Breast epithelium (tissue), 4 donors: ENCODE results near the gene ADGRF4. TPM values are rescaled to one million over a fixed set of nuclear protein-coding genes. Genes with fewer than 3 reads are reported as not detected.
A peak's percentile ranks its signal among the peaks of the same experiment; 100 is the strongest.

Experiments
- DNase-seq, 2 donors: peaks; one replicate each; pipeline ENCODE4 v3.0.0-alpha.2; 2019; ENCODE audit warnings: low spot score in 2 of 2
- H3K27ac ChIP-seq, 2 donors: fragments of 200-600 bp; sonication (generic) in 1 of 2; one replicate each; pipeline ENCODE4 v1.5.1; 2016 to 2019; ENCODE audit warnings: mild to moderate bottlenecking in 1 of 2
- H3K27me3 ChIP-seq, 2 donors: fragments of 200-600 bp; sonication (generic) in 1 of 2; one replicate each; pipeline versions ENCODE4 v1.5.1 to v1.6.0; 2017 to 2019; ENCODE audit warnings: control low read depth in 1 of 2, mild to moderate bottlenecking in 1 of 2
- H3K36me3 ChIP-seq: fragments of 200-600 bp; one replicate; pipeline ENCODE4 v1.5.1; 2019
- H3K4me1 ChIP-seq, 2 donors: fragments of 200-600 bp; sonication (generic); one replicate each; pipeline ENCODE4 v1.5.1; 2016 to 2019; ENCODE audit warnings: control low read depth in 1 of 2
- H3K4me3 ChIP-seq, 3 donors: fragments of 200-600 bp; sonication (generic); 1 replicate in 2 of 3; 2 replicates in 1 of 3; pipeline ENCODE4 v1.5.1; 2016 to 2019; ENCODE audit warnings: mild to moderate bottlenecking in 3 of 3, moderate library complexity in 2 of 3
- H3K9me3 ChIP-seq, 2 donors: fragments of 200-600 bp; sonication (generic) in 1 of 2; one replicate each; pipeline ENCODE4 v1.5.1; 2016 to 2019; ENCODE audit warnings: control low read depth in 1 of 2
- POLR2A ChIP-seq: fragments of 450-650 bp; IDR thresholded peaks from one replicate; pipeline ENCODE4 v1.6.1; 2016; ENCODE audit warnings: antibody characterized with exemption, mild to moderate bottlenecking, moderate library complexity
- POLR2AphosphoS5 ChIP-seq, 3 donors: sonication (generic); formaldehyde crosslinking; IDR thresholded peaks; one replicate each; pipeline ENCODE4 v1.6.1; 2017; ENCODE audit warnings: antibody characterized with exemption in 3 of 3
- intact Hi-C: fragments of 100-400 bp; cut with DNase I; formaldehyde crosslinking; loops from one replicate; pipeline ENCODE4 v1.15.1; 2023; ENCODE audit warnings: low total_unique reads
- total RNA-seq, 3 donors: library from RNA; depleted of rRNA; stranded (reverse); fragments of >200 nt; gene quantifications; one replicate each; pipeline ENCODE4 v1.1.0, GENCODE V29; 2016
- TF ChIP-seq, protein P1 (sequence below), 3 donors: fragments of 450-650 bp; IDR thresholded peaks; one replicate each; pipeline ENCODE4 v1.5.1; 2016 to 2017; ENCODE audit warnings: antibody characterized with exemption in 3 of 3, mild to moderate bottlenecking in 3 of 3, moderate library complexity in 3 of 3

The ADGRF4 gene
- total RNA-seq, 3 donors from 2014 or later = 0.15 to 0.16 TPM; not detected in 1

DNA sequence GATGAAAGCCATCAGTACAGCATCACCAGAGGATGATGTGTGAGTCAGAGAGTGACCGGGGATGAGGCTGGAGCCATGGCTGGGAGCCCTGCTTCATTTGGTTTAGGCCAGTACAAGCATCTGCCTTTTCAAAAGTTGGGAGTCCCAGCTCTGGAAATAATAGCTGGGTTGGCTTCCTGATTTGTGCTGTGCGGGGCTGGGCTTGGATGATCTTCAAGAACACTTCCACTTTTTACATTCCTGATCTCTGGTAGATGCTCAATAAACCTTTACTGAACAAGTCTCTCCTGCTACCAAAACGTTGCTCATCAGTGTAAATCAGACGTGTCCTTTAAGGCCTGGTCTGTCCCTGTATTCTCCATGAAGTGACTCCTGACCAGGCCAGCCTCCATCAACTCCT lies 44.1 kb upstream of the ADGRF4 start:
- Histone ChIP-seq H3K27ac (no peak overlapping the region), H3K9me3 (no peaks in the 10 kb centered on the region), H3K27me3 (no peaks in the 10 kb centered on the region), H3K4me3 (no peak overlapping the region), H3K4me1 (no peaks in the 10 kb centered on the region), H3K36me3 (no peaks in the 10 kb centered on the region)
- DNase-seq = no peak
- TF ChIP-seq, protein P1, sequence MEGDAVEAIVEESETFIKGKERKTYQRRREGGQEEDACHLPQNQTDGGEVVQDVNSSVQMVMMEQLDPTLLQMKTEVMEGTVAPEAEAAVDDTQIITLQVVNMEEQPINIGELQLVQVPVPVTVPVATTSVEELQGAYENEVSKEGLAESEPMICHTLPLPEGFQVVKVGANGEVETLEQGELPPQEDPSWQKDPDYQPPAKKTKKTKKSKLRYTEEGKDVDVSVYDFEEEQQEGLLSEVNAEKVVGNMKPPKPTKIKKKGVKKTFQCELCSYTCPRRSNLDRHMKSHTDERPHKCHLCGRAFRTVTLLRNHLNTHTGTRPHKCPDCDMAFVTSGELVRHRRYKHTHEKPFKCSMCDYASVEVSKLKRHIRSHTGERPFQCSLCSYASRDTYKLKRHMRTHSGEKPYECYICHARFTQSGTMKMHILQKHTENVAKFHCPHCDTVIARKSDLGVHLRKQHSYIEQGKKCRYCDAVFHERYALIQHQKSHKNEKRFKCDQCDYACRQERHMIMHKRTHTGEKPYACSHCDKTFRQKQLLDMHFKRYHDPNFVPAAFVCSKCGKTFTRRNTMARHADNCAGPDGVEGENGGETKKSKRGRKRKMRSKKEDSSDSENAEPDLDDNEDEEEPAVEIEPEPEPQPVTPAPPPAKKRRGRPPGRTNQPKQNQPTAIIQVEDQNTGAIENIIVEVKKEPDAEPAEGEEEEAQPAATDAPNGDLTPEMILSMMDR (IDR thresholded peaks at IDR 0.05) = no peak
- TF ChIP-seq POLR2A (no peak), POLR2AphosphoS5 (IDR thresholded peaks at IDR 0.05) (no peak)
- intact Hi-C loops = no loop called here

DNA sequence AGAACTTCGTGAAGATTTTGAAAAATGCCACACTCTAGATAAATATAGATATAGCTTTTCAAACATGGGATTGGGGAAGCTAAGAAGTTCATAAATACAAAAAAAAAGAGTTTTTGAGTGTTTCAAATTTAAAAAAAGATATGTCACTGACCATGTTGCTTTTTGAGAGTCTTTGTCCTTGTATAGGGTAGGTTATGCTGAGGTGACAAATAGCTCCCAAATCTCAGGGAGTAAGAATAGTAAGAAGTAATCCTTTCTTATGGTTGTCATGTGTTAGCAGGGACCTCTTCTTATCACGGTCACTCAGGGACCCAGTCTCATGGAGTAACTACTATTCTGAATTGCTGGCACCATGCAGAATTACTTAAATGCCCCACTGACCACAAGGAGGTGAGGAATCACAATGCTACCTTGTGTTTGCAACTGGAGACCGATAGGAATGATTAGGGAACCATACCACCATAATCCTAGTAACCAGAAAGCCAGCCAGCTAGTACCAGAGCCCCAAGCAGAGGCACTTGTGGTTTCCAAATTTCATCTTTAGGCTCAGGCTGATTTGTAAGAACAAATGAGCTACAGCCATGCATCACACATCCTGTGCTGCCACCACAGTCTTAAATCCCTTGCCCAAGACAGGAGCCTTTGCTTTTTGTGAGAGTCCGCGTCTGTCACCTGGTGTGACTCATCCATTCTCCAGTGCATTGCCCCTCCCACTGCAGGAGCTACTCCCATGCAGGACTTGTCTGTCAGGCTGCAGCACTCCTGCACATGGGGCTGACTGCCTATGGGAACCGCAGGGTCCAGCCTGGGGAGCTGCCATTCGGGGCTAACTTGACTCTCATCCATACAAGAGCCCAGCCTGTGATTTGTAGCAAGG lies 42.4 kb upstream of the ADGRF4 start:
- no peaks in the 10 kb centered on the region for H3K4me1 ChIP-seq
- H3K9me3 ChIP-seq = no peaks in the 10 kb centered on the region
- no peak for TF ChIP-seq POLR2A
- TF ChIP-seq POLR2AphosphoS5 (IDR thresholded peaks at IDR 0.05) = no peak
- TF ChIP-seq, protein P1 (IDR thresholded peaks at IDR 0.05) = no peak
- intact Hi-C loops = no loop called here
- H3K36me3 ChIP-seq = no peaks in the 10 kb centered on the region
- H3K27ac ChIP-seq = no peak overlapping the region
- no peak overlapping the region for H3K4me3 ChIP-seq
- H3K27me3 ChIP-seq = no peaks in the 10 kb centered on the region
- peak in 1 of 2 donors; percentile 22 for DNase-seq

DNA sequence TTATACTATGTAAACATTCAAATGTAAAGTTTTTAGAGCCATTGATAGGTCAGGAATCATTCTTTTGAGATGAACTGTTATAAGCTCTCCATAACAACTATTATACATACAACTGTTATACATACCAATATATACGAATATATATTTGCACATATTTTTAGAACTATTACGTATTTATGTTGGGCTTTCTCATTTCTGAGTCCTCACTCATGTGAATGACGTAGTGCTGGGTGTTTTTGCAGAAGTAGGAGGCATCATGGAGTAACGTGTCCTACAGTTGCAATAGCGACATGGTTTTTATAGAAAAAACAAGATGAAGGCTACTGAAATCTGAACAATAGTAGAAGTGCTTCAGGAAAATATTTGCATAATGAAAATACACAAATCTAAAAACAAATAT lies 36.4 kb upstream of the ADGRF4 start:
- DNase-seq = no peak
- H3K27me3 ChIP-seq = no peaks in the 10 kb centered on the region
- no peak for TF ChIP-seq POLR2AphosphoS5 (IDR thresholded peaks at IDR 0.05)
- no peak for TF ChIP-seq POLR2A
- TF ChIP-seq, protein P1 (IDR thresholded peaks at IDR 0.05) = no peak
- intact Hi-C loops = no loop called here
- no peak overlapping the region for H3K27ac ChIP-seq
- no peaks in the 10 kb centered on the region for H3K36me3 ChIP-seq
- H3K4me1 ChIP-seq = no peaks in the 10 kb centered on the region
- no peak overlapping the region for H3K4me3 ChIP-seq
- no peaks in the 10 kb centered on the region for H3K9me3 ChIP-seq

DNA sequence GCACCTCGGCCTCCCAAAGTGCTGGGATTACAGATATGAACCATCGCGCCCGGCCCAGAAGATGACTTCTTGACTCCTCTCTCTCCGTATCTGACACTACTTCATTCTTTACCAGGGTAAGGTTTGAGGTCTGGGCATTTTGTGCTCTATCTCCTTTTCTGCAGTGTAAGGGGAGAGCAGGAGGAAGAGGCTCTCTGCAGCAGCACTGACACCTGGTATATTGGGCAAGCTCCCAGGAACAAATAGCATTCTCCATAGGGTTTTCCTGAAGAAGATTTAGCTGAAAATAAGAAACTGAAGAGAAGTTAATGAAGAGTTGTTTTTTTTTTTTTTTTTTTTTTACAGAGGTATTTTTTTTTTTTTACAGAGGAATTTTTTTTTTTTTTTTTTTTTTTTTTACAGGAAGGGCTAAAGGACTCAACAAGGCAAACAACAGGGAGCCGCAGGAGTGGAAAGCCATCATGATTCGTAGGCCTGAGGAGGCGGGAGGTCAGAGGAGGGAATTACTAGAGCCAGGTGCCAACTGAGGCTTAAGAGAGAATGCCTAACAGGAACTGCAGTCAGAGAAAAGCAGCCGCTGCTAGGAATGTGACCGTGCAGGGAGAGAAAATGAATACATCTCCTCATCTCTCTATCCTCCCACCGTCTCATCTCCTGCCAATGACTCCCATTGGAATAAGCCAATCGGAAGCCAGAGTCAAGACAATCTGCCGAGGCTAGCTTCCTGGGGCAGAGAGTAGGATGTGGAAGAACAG lies 34.7 kb upstream of the ADGRF4 start:
- Histone ChIP-seq H3K4me1 (no peaks in the 10 kb centered on the region), H3K9me3 (no peaks in the 10 kb centered on the region), H3K4me3 (no peak overlapping the region), H3K27ac (no peak overlapping the region), H3K36me3 (no peaks in the 10 kb centered on the region), H3K27me3 (no peaks in the 10 kb centered on the region)
- no peak for DNase-seq
- no peak for TF ChIP-seq POLR2A
- TF ChIP-seq POLR2AphosphoS5 (IDR thresholded peaks at IDR 0.05) = no peak
- TF ChIP-seq, protein P1 (IDR thresholded peaks at IDR 0.05) = no peak
- intact Hi-C loops = no loop called here

DNA sequence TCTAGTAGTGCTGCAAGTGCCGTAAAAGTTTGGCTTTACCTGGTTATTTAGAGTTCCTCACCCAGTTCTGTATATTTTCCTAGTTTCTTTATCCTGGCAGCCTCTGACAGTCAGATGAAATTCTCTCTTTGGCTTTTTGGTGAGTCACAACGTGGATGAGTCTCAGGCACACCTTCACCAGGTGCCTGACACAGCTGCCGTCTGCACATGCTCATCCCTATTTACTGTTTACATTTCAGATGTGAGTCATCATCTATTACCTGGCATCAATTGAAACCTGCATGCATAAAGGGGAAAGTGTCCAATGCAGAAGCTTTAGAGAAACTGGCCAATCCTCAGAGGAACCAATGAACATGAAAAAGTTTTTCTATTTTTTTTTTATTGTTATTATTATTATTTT lies 33.3 kb upstream of the ADGRF4 start:
- H3K9me3 ChIP-seq = no peaks in the 10 kb centered on the region
- no peak for TF ChIP-seq POLR2AphosphoS5 (IDR thresholded peaks at IDR 0.05)
- TF ChIP-seq POLR2A = no peak
- TF ChIP-seq, protein P1 (IDR thresholded peaks at IDR 0.05) = no peak
- DNase-seq = no peak

More for the DNA sequence above, 33.3 kb upstream of the ADGRF4 start:
- no peak overlapping the region for H3K4me3 ChIP-seq
- intact Hi-C loops = no loop called here
- H3K36me3 ChIP-seq = no peaks in the 10 kb centered on the region
- no peaks in the 10 kb centered on the region for H3K4me1 ChIP-seq
- no peaks in the 10 kb centered on the region for H3K27me3 ChIP-seq
- H3K27ac ChIP-seq = no peak overlapping the region
